Measurements from ENCODE around the gene CCDC40.

CCDC40 gene

GRCh38 chr17:80061421-80061820 is 25.0 kb downstream of the CCDC40 start:
- H3K4me1 ChIP-seq (ENCODE audit: insufficient read depth, low read length): peaks cover 15% of the 10 kb centered on the region; the same call in 1 of the 2 replicates
- no peak overlapping the region for H3K9ac ChIP-seq (ENCODE audit: low read depth, low read length)
- H3K36me3 ChIP-seq (ENCODE audit: insufficient read depth, low read length): no peaks in the 10 kb centered on the region
- no peaks in the 10 kb centered on the region for H3K9me3 ChIP-seq (ENCODE audit: control insufficient read depth, insufficient read depth, low read length)

- H3K9me3 ChIP-seq (ENCODE audit: control insufficient read depth, insufficient read depth, low read length): no peaks in the 10 kb centered on the region
- H3K4me1 ChIP-seq (ENCODE audit: insufficient read depth, low read length): peaks cover 15% of the 10 kb centered on the region; the same call in 1 of the 2 replicates
- H3K9ac ChIP-seq (ENCODE audit: low read depth, low read length): no peak overlapping the region
- H3K36me3 ChIP-seq (ENCODE audit: insufficient read depth, low read length): no peaks in the 10 kb centered on the region
These were observed 27.6 kb downstream of the CCDC40 start for GRCh38 chr17:80063830-80064585.

GRCh38 chr17:80064696-80065095 is 28.3 kb downstream of the CCDC40 start:
- no peaks in the 10 kb centered on the region for H3K36me3 ChIP-seq (ENCODE audit: insufficient read depth, low read length)

GRCh38 chr17:80065478-80066170 is 29.2 kb downstream of the CCDC40 start:
- H3K4me1 ChIP-seq (ENCODE audit: insufficient read depth, low read length): peaks cover 15% of the 10 kb centered on the region; the same call in 1 of the 2 replicates
- H3K9ac ChIP-seq (ENCODE audit: low read depth, low read length): no peak overlapping the region

More at GRCh38 chr17:80064696-80065095, 28.3 kb downstream of the CCDC40 start:
- Histone ChIP-seq H3K9me3 (ENCODE audit: control insufficient read depth, insufficient read depth, low read length) (no peaks in the 10 kb centered on the region), H3K9ac (ENCODE audit: low read depth, low read length) (no peak overlapping the region), H3K4me1 (ENCODE audit: insufficient read depth, low read length) (peaks cover 15% of the 10 kb centered on the region; the same call in 1 of the 2 replicates)

GRCh38 chr17:80067393-80067986 is 31.0 kb downstream of the CCDC40 start:
- Histone ChIP-seq H3K9me3 (ENCODE audit: control insufficient read depth, insufficient read depth, low read length) (no peaks in the 10 kb centered on the region), H3K4me1 (ENCODE audit: insufficient read depth, low read length) (peaks cover 15% of the 10 kb centered on the region; the same call in 1 of the 2 replicates), H3K36me3 (ENCODE audit: insufficient read depth, low read length) (no peaks in the 10 kb centered on the region), H3K9ac (ENCODE audit: low read depth, low read length) (no peak overlapping the region)

More at GRCh38 chr17:80065478-80066170, 29.2 kb downstream of the CCDC40 start:
- Histone ChIP-seq H3K9me3 (ENCODE audit: control insufficient read depth, insufficient read depth, low read length) (no peaks in the 10 kb centered on the region), H3K36me3 (ENCODE audit: insufficient read depth, low read length) (no peaks in the 10 kb centered on the region)

- Histone ChIP-seq H3K9ac (ENCODE audit: low read depth, low read length) (no peak overlapping the region), H3K4me1 (ENCODE audit: insufficient read depth, low read length) (peaks cover 15% of the 10 kb centered on the region; the same call in 1 of the 2 replicates), H3K36me3 (ENCODE audit: insufficient read depth, low read length) (no peaks in the 10 kb centered on the region), H3K9me3 (ENCODE audit: control insufficient read depth, insufficient read depth, low read length) (no peaks in the 10 kb centered on the region)
These were observed 32.1 kb downstream of the CCDC40 start for GRCh38 chr17:80068301-80069222.

GRCh38 chr17:80070375-80071115 is 34.1 kb downstream of the CCDC40 start:
- H3K9ac ChIP-seq (ENCODE audit: low read depth, low read length): no peak overlapping the region
- H3K9me3 ChIP-seq (ENCODE audit: control insufficient read depth, insufficient read depth, low read length): no peaks in the 10 kb centered on the region
- H3K36me3 ChIP-seq (ENCODE audit: insufficient read depth, low read length): no peaks in the 10 kb centered on the region
- peaks cover 4% of the 10 kb centered on the region; the same call in 1 of the 2 replicates for H3K4me1 ChIP-seq (ENCODE audit: insufficient read depth, low read length)

GRCh38 chr17:80071116-80071841 is 34.8 kb downstream of the CCDC40 start:
- H3K36me3 ChIP-seq (ENCODE audit: insufficient read depth, low read length): no peaks in the 10 kb centered on the region
- H3K9me3 ChIP-seq (ENCODE audit: control insufficient read depth, insufficient read depth, low read length): no peaks in the 10 kb centered on the region
- no peaks in the 10 kb centered on the region; the same call in 1 of the 2 replicates for H3K4me1 ChIP-seq (ENCODE audit: insufficient read depth, low read length)
- no peak overlapping the region for H3K9ac ChIP-seq (ENCODE audit: low read depth, low read length)

- Histone ChIP-seq H3K4me1 (ENCODE audit: insufficient read depth, low read length) (no peaks in the 10 kb centered on the region; the same call in 1 of the 2 replicates), H3K9me3 (ENCODE audit: control insufficient read depth, insufficient read depth, low read length) (no peaks in the 10 kb centered on the region), H3K36me3 (ENCODE audit: insufficient read depth, low read length) (no peaks in the 10 kb centered on the region), H3K9ac (ENCODE audit: low read depth, low read length) (no peak overlapping the region)
These were observed 36.0 kb downstream of the CCDC40 start for GRCh38 chr17:80072410-80072809.

- no peaks in the 10 kb centered on the region for H3K9me3 ChIP-seq (ENCODE audit: control insufficient read depth, insufficient read depth, low read length)
- H3K9ac ChIP-seq (ENCODE audit: low read depth, low read length): no peak overlapping the region
- H3K36me3 ChIP-seq (ENCODE audit: insufficient read depth, low read length): no peaks in the 10 kb centered on the region
- peaks cover 9% of the 10 kb centered on the region; the same call in 1 of the 2 replicates for H3K4me1 ChIP-seq (ENCODE audit: insufficient read depth, low read length)
These were observed 43.6 kb downstream of the CCDC40 start for GRCh38 chr17:80080081-80080480.

- peaks cover 9% of the 10 kb centered on the region; the same call in 1 of the 2 replicates for H3K4me1 ChIP-seq (ENCODE audit: insufficient read depth, low read length)
- H3K9me3 ChIP-seq (ENCODE audit: control insufficient read depth, insufficient read depth, low read length): no peaks in the 10 kb centered on the region
- H3K36me3 ChIP-seq (ENCODE audit: insufficient read depth, low read length): no peaks in the 10 kb centered on the region
- no peak overlapping the region for H3K9ac ChIP-seq (ENCODE audit: low read depth, low read length)
These were observed 45.2 kb downstream of the CCDC40 start for GRCh38 chr17:80081596-80081995.

- Histone ChIP-seq H3K4me1 (ENCODE audit: insufficient read depth, low read length) (peaks cover 9% of the 10 kb centered on the region; the same call in 1 of the 2 replicates), H3K9me3 (ENCODE audit: control insufficient read depth, insufficient read depth, low read length) (no peaks in the 10 kb centered on the region), H3K9ac (ENCODE audit: low read depth, low read length) (peak overlapping the region; percentile 9; the same call in 1 of the 2 replicates), H3K36me3 (ENCODE audit: insufficient read depth, low read length) (no peaks in the 10 kb centered on the region)
These were observed 46.1 kb downstream of the CCDC40 start for GRCh38 chr17:80082403-80083135.

Data from ES-I3 (cell line).